Nephron (organoid): Measurements from ENCODE around the gene C6orf62.

Experiments
- H3K27ac Mint-ChIP-seq, 3 experiments: 2 replicates each; pipeline ENCODE4 v1.8.0; 2020; ENCODE audit warnings: mixed read lengths in 3 of 3, mild to moderate bottlenecking in 2 of 3, moderate library complexity in 1 of 3
- H3K27me3 Mint-ChIP-seq: 2 replicates; pipeline ENCODE4 v1.8.0; 2021; ENCODE audit warnings: low read depth, mild to moderate bottlenecking, moderate library complexity, mixed read lengths
- H3K36me3 Mint-ChIP-seq: 2 replicates; pipeline ENCODE4 v1.8.0; 2020; ENCODE audit warnings: low read depth, mixed read lengths
- H3K4me1 Mint-ChIP-seq: 2 replicates; pipeline ENCODE4 v1.8.0; 2020; ENCODE audit warnings: mixed read lengths
- H3K4me3 Mint-ChIP-seq, 3 experiments: 2 replicates each; pipeline ENCODE4 v1.8.0; 2020; ENCODE audit warnings: mild to moderate bottlenecking in 3 of 3, mixed read lengths in 3 of 3, moderate library complexity in 2 of 3
- H3K9me3 Mint-ChIP-seq: 2 replicates; pipeline ENCODE4 v1.8.0; 2020; ENCODE audit warnings: mixed read lengths
- CTCF ChIP-seq, 3 experiments: fragments of 200-600 bp; sonication (generic); IDR thresholded peaks; one replicate each; pipeline ENCODE4 v1.5.0; 2021; ENCODE audit warnings: antibody characterized with exemption in 3 of 3; ENCODE audit not compliant: unreplicated experiment in 3 of 3

The C6orf62 gene

GRCh38 chr6:24660105-24660504 is 58.8 kb downstream of the C6orf62 start:
- no peaks in the 10 kb centered on the region for H3K27me3 Mint-ChIP-seq
- H3K4me3 Mint-ChIP-seq, result no peak overlapping the region
- TF ChIP-seq CTCF (IDR thresholded peaks at IDR 0.05; ENCODE audit: unreplicated experiment in 3 of 3), result no peak
- peaks cover 22% of the 10 kb centered on the region for H3K4me1 Mint-ChIP-seq
- H3K9me3 Mint-ChIP-seq, result no peaks in the 10 kb centered on the region
- peaks cover 63% of the 10 kb centered on the region for H3K36me3 Mint-ChIP-seq
- no peak overlapping the region for H3K27ac Mint-ChIP-seq

- no peak for TF ChIP-seq CTCF (IDR thresholded peaks at IDR 0.05; ENCODE audit: unreplicated experiment in 3 of 3)
- no peaks in the 10 kb centered on the region for H3K9me3 Mint-ChIP-seq
- no peak overlapping the region for H3K27ac Mint-ChIP-seq
- H3K36me3 Mint-ChIP-seq, result peaks cover 60% of the 10 kb centered on the region
- H3K27me3 Mint-ChIP-seq, result no peaks in the 10 kb centered on the region
- H3K4me1 Mint-ChIP-seq, result peaks cover 17% of the 10 kb centered on the region
- H3K4me3 Mint-ChIP-seq, result no peak overlapping the region
Observed at GRCh38 chr6:24659561-24659960, 59.4 kb downstream of the C6orf62 start.

- H3K27me3 Mint-ChIP-seq, result no peaks in the 10 kb centered on the region
- no peak overlapping the region for H3K4me3 Mint-ChIP-seq
- H3K9me3 Mint-ChIP-seq, result no peaks in the 10 kb centered on the region
- no peak for TF ChIP-seq CTCF (IDR thresholded peaks at IDR 0.05; ENCODE audit: unreplicated experiment in 3 of 3)
- peaks cover 58% of the 10 kb centered on the region for H3K36me3 Mint-ChIP-seq
- H3K4me1 Mint-ChIP-seq, result peaks cover 13% of the 10 kb centered on the region
- H3K27ac Mint-ChIP-seq, result no peak overlapping the region
Observed at GRCh38 chr6:24658573-24659560, 60.1 kb downstream of the C6orf62 start.

- H3K36me3 Mint-ChIP-seq, result peaks cover 56% of the 10 kb centered on the region
- no peak for TF ChIP-seq CTCF (IDR thresholded peaks at IDR 0.05; ENCODE audit: unreplicated experiment in 3 of 3)
- no peak overlapping the region for H3K4me3 Mint-ChIP-seq
- no peaks in the 10 kb centered on the region for H3K27me3 Mint-ChIP-seq
- no peaks in the 10 kb centered on the region for H3K9me3 Mint-ChIP-seq
- no peak overlapping the region for H3K27ac Mint-ChIP-seq
- no peaks in the 10 kb centered on the region for H3K4me1 Mint-ChIP-seq
Observed at GRCh38 chr6:24655215-24655614, 63.7 kb downstream of the C6orf62 start.
